Transverse colon (tissue), 4 donors: ENCODE results near the gene MMEL1.

Experiments used
- CTCF ChIP-seq, 5 experiments: fragments of 200-600 bp in 3 of 5; fragments of 450-650 bp in 2 of 5; sonication (generic) in 3 of 5; IDR thresholded peaks; 1 replicate in 2 of 5; 2 replicates in 3 of 5; pipeline ENCODE4 v1.5.1; 2016 to 2017; ENCODE audit warnings: antibody characterized with exemption in 5 of 5, inconsistent platforms in 3 of 5, mild to moderate bottlenecking in 2 of 5, moderate library complexity in 1 of 5
- EP300 ChIP-seq: sonication (generic); formaldehyde crosslinking; IDR thresholded peaks from one replicate; pipeline ENCODE4 v1.6.1; 2017; ENCODE audit warnings: antibody characterized with exemption, low read depth
- POLR2A ChIP-seq: fragments of 450-650 bp; IDR thresholded peaks from one replicate; pipeline ENCODE4 v1.6.1; 2016; ENCODE audit warnings: antibody characterized with exemption, mild to moderate bottlenecking, moderate library complexity
- POLR2AphosphoS5 ChIP-seq, 3 donors: sonication (generic); formaldehyde crosslinking; IDR thresholded peaks; one replicate each; pipeline ENCODE4 v1.6.1; 2016; ENCODE audit warnings: antibody characterized with exemption in 3 of 3

- TF ChIP-seq EP300 (no peak), CTCF (IDR thresholded peaks at IDR 0.05) (no peak), POLR2A (no peak), POLR2AphosphoS5 (IDR thresholded peaks at IDR 0.05) (no peak)
These were observed 6.4 kb upstream of the MMEL1 start for GRCh38 chr1:2639203-2639602.
